ENCODE measurements around the gene TXNRD2. TPM values are rescaled to one million over a fixed set of nuclear protein-coding genes. Genes with fewer than 3 reads are reported as not detected.

Gene TXNRD2
- total RNA-seq, 4 donors from 2014 or later = 19.5 to 34.5 (median 25.6) TPM

DNA sequence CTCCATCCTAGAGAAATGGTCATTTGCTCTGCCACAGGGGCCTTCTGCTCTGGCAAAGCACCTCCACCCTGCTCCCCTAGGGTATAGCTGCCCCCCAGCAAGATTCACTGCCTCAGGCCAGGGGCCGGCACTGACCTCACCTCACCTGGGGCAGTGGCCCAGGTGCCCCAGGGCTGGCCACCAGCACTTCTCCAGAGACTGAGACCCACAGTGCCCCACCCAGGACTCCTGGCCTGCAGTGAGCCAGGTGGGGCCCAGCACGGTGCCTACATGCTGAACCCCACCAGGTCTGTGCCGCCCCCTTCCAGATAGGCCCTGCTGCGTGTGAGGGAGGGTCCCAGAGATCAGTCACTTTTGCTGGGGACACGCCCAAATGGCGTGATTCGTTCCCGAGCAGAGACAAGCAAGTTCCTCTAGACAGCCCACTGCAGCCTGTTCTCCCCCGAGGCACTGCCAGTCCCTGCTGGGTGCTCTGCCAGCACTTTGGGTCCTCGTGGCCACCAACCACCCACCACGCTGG, 97.7 kb downstream of the TXNRD2 start:
- DNase-seq = no peak
- Histone ChIP-seq H3K27ac (peak overlapping the region in 2 of 3 donors; percentile 30 to 60), H3K4me3 (replicated peaks in 1 of 3) (no peak overlapping the region), H3K36me3 (no peaks in the 10 kb centered on the region), H3K27me3 (no peaks in the 10 kb centered on the region), H3K4me1 (peaks cover 23 to 46% of the 10 kb centered on the region in 2 donors), H3K9me3 (no peaks in the 10 kb centered on the region)
- no peak for TF ChIP-seq POLR2A (IDR thresholded peaks at IDR 0.05)
- TF ChIP-seq, protein P1, sequence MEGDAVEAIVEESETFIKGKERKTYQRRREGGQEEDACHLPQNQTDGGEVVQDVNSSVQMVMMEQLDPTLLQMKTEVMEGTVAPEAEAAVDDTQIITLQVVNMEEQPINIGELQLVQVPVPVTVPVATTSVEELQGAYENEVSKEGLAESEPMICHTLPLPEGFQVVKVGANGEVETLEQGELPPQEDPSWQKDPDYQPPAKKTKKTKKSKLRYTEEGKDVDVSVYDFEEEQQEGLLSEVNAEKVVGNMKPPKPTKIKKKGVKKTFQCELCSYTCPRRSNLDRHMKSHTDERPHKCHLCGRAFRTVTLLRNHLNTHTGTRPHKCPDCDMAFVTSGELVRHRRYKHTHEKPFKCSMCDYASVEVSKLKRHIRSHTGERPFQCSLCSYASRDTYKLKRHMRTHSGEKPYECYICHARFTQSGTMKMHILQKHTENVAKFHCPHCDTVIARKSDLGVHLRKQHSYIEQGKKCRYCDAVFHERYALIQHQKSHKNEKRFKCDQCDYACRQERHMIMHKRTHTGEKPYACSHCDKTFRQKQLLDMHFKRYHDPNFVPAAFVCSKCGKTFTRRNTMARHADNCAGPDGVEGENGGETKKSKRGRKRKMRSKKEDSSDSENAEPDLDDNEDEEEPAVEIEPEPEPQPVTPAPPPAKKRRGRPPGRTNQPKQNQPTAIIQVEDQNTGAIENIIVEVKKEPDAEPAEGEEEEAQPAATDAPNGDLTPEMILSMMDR (IDR thresholded peaks at IDR 0.05) = no peak
- 80% methylated on average over 1 of the region's 11 CpGs; no CpG with 5 or more reads in 1 of the 2 donors for WGBS, 2 donors
- intact Hi-C loops (cut with DNase I) = no loop called here

DNA sequence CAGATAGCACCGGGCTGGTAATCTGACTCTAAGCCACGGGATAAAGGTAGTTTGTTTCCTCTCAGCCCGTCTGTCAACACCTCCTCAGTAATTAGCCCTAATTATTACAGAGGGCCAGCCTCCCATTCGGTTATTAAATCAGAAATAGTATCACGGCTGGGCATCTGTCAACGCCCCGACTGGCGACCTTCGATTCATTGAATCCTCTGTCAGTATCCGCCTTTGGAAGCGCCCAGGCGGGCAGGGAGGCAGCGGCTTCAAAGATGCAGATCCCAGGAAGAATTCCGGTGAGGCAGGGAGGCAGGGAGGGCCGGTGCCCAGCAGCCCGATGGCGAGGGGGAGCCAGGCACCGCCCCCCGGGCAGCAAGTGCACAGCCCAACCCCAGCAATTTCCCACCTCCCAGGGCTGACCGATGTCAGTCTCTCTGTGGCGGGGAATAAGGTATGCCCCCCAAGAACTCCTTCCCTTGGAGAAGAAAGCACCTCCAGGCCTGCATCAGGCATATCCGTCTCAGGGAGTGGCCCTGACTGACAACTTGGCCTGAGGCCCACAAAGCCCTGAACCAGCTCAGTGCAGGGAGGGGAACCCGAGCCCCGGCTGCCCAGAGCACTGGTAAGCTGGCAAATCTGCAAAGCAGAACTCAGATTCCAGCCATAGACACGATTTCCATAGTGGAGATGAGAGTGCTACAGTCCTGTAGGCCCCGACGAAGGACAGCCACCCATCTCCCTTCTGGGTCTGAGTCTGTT, 98.3 kb downstream of the TXNRD2 start:
- intact Hi-C loops (cut with DNase I) = no loop called here
- no peaks in the 10 kb centered on the region for H3K27me3 ChIP-seq
- H3K36me3 ChIP-seq = no peaks in the 10 kb centered on the region
- H3K4me3 ChIP-seq (replicated peaks in 1 of 3) = no peak overlapping the region
- no peak for DNase-seq
- TF ChIP-seq, protein P1 (IDR thresholded peaks at IDR 0.05) = no peak
- TF ChIP-seq POLR2A (IDR thresholded peaks at IDR 0.05) = no peak
- H3K27ac ChIP-seq = peak overlapping the region in 1 of 3 donors; percentile 60
- H3K4me1 ChIP-seq = peaks cover 17 to 39% of the 10 kb centered on the region in 2 donors
- WGBS, 2 donors = 85 to 87% methylated on average over 17 to 22 of the region's 27 CpGs
- H3K9me3 ChIP-seq = no peaks in the 10 kb centered on the region

DNA sequence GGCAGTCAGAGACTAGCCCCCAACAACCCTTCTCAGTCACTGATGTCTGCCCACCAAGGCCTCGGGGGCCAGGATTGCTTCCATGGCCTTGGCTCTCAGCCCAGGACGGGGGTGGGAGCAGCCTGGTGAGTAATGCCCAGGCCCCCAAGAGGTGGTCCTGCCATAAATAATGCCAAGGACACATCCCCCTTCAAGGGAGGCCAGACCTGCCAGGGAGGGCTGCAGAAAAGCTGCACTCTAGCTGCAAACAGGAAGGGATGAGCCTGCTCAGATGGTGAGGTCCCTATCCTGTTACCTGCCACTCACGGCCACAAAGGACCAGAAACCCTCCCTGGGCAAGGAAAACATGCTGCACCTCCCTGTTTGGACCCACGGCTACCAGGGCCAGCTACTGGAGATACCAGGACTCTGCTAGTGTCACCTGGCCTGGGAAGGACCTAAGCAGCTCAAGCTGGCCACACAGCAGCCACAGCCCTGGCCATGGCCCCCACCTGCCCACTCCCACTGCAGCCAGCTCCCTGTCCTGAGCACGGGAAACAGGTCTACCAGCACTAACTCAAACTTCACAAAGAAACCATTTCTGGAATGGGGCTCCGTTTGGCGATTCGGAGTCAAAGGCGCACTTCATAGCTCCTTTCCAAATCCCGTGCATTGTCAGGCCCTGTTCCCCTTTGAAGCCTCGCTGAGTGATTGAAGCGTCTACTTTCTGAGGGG, 99.1 kb downstream of the TXNRD2 start:
- 90 to 97% methylated on average over 10 to 11 of the region's 12 CpGs for WGBS, 2 donors
- no peak for DNase-seq
- H3K27ac ChIP-seq = no peak overlapping the region

DNA sequence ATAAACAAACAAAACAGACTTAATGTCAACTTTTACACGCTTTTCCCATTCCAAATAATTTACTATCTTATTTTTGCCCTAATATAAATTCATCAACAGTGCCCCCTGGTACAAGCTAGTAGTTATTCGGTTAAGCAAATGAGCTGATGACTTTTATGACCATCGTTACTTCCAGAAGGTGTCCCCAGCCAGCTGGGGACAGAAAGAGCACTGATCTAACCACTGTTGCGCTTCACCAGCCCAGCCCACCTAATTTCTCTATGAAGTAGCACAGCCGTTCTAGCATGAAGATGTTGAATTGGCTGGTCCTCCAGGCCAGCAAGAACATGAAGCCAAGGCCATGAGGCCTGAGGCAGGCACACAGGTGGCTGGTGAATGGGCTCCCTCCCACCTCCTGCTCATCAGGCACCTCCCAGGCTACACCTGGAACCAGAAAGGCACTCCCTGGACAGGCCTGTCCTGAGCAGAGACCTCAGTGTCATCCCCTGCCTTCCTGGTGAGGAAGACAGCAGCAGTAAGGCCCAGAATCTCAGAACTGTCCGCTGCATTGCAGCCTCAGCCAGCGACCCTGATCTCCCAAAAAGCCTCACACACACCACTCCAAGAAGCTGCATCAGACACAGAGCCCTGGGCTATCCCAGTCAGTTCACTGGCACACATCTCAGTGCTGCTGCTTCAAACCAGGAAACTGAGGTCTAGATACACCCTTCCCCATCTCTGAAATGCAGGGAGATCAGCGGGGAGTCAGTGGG, 99.8 kb downstream of the TXNRD2 start:
- peak; percentile 58 to 61 for DNase-seq

More for the DNA sequence above, 99.1 kb downstream of the TXNRD2 start:
- no peaks in the 10 kb centered on the region for H3K36me3 ChIP-seq
- H3K4me1 ChIP-seq = peaks cover 10 to 35% of the 10 kb centered on the region in 2 donors
- H3K9me3 ChIP-seq = no peaks in the 10 kb centered on the region
- no peak overlapping the region for H3K4me3 ChIP-seq (replicated peaks in 1 of 3)
- TF ChIP-seq, protein P1 (IDR thresholded peaks at IDR 0.05) = no peak
- TF ChIP-seq POLR2A (IDR thresholded peaks at IDR 0.05) = no peak
- no peaks in the 10 kb centered on the region for H3K27me3 ChIP-seq
- intact Hi-C loops (cut with DNase I) = no loop called here

More for the DNA sequence above, 99.8 kb downstream of the TXNRD2 start:
- Histone ChIP-seq H3K9me3 (no peaks in the 10 kb centered on the region), H3K36me3 (no peaks in the 10 kb centered on the region), H3K4me3 (replicated peaks in 1 of 3) (no peak overlapping the region), H3K27me3 (no peaks in the 10 kb centered on the region), H3K27ac (peak overlapping the region in 1 of 3 donors; percentile 3), H3K4me1 (peaks cover 8 to 35% of the 10 kb centered on the region in 2 donors)
- no peak for TF ChIP-seq POLR2A (IDR thresholded peaks at IDR 0.05)
- TF ChIP-seq, protein P1 (IDR thresholded peaks at IDR 0.05) = no peak
- intact Hi-C loops (cut with DNase I) = no loop called here
- 74% methylated on average over 8 of the region's 8 CpGs for WGBS, 2 donors

Data from thyroid gland (tissue), 4 donors.